Neural progenitor cell (in vitro differentiated cells): ENCODE data around the gene CACNB1.

Experiments used
- CTCF ChIP-seq: fragments of 200-600 bp; sonication (generic); IDR thresholded peaks from 2 replicates; pipeline ENCODE4 v1.5.1; 2017; ENCODE audit warnings: antibody characterized with exemption, mild to moderate bottlenecking
- EZH2 ChIP-seq: fragments of 200-600 bp; sonication (generic); IDR thresholded peaks from 2 replicates; pipeline ENCODE4 v1.6.1; 2017; ENCODE audit warnings: antibody characterized with exemption, mild to moderate bottlenecking, moderate library complexity
- EZH2phosphoT487 ChIP-seq: fragments of 200-600 bp; sonication (generic); IDR thresholded peaks from 2 replicates; pipeline ENCODE4 v1.6.1; 2017; ENCODE audit warnings: antibody characterized with exemption

- TF ChIP-seq CTCF (no peak), EZH2phosphoT487 (no peak), EZH2 (no peak)
Measured at GRCh38 chr17:39161962-39162361, 35.5 kb downstream of the CACNB1 start.
